HEK293 (cell line): ENCODE data around the gene STRIT1.

Experiments used
- CTCF ChIA-PET: fragments of 350-600 bp; formaldehyde crosslinking; extraction: SDS; loops from one replicate; lab custom pipeline; 2021; ENCODE audit warnings: antibody characterized with exemption; lab: Yijun Ruan, JAX
- POLR2A ChIA-PET: fragments of 300-600 bp; formaldehyde crosslinking; extraction: SDS; loops from one replicate; lab custom pipeline; 2020; ENCODE audit warnings: antibody characterized with exemption, inconsistent platforms; lab: Yijun Ruan, JAX
- H3K27ac ChIP-seq: fragments of 200-500 bp; sonication (Bioruptor generic); 2 replicates; pipeline ENCODE4 v1.5.1; 2014; ENCODE audit warnings: low read depth, low read length, control low read depth, inconsistent platforms; ENCODE audit errors: extremely low read depth
- H3K36me3 ChIP-seq, 2 experiments: fragments of 200-500 bp in 1 of 2; sonication (Bioruptor generic) in 1 of 2; 1 replicate in 1 of 2; 2 replicates in 1 of 2; pipeline ENCODE4 v1.5.1; 2014 to 2017; ENCODE audit warnings: inconsistent platforms in 2 of 2, low read length in 2 of 2; ENCODE audit not compliant: control insufficient read depth in 2 of 2, insufficient read depth in 1 of 2
- H3K4me1 ChIP-seq: fragments of 200-500 bp; sonication (Bioruptor generic); 2 replicates; pipeline ENCODE4 v1.5.1; 2014; ENCODE audit warnings: mild to moderate bottlenecking, low read length, inconsistent platforms; ENCODE audit not compliant: control insufficient read depth, insufficient read depth
- H3K4me3 ChIP-seq: 2 replicates; pipeline ENCODE4 v1.5.1; 2011; ENCODE audit warnings: low read depth, mild to moderate bottlenecking, control low read depth, low read length, moderate library complexity
- H3K9me3 ChIP-seq: fragments of 200-500 bp; sonication (Bioruptor generic); 2 replicates; pipeline ENCODE4 v1.5.1; 2014; ENCODE audit warnings: low read depth, low read length, inconsistent platforms; ENCODE audit not compliant: control insufficient read depth, insufficient read depth
- HOXC10 ChIP-seq: sonication (generic); formaldehyde crosslinking; IDR thresholded peaks from 2 replicates; pipeline ENCODE4 v1.8.1; 2023; ENCODE audit warnings: mild to moderate bottlenecking, missing genetic modification reagents
- PRDM1 ChIP-seq: fragments of 450-650 bp; formaldehyde crosslinking; IDR thresholded peaks from 2 replicates; pipeline ENCODE4; 2016; ENCODE audit warnings: missing biosample characterization, missing genetic modification characterization
- PRDM2 ChIP-seq: fragments of 450-650 bp; formaldehyde crosslinking; IDR thresholded peaks from 2 replicates; pipeline ENCODE4 v1.5.1; 2016; ENCODE audit warnings: missing biosample characterization, missing genetic modification characterization, borderline replicate concordance
- RBAK ChIP-seq: fragments of 450-650 bp; formaldehyde crosslinking; IDR thresholded peaks from 2 replicates; pipeline ENCODE4 v1.5.1; 2016; ENCODE audit warnings: missing biosample characterization, missing genetic modification characterization
- SCRT2 ChIP-seq: fragments of 450-650 bp; formaldehyde crosslinking; IDR thresholded peaks from 2 replicates; pipeline ENCODE4 v1.5.1; 2016; ENCODE audit warnings: missing biosample characterization, missing genetic modification characterization
- SP2 ChIP-seq: fragments of 450-650 bp; formaldehyde crosslinking; IDR thresholded peaks from 2 replicates; pipeline ENCODE4 v1.5.1; 2016; ENCODE audit warnings: missing biosample characterization, missing genetic modification characterization
- ZBTB1 ChIP-seq: fragments of 450-650 bp; formaldehyde crosslinking; IDR thresholded peaks from 2 replicates; pipeline ENCODE4 v1.5.1; 2016; ENCODE audit warnings: missing biosample characterization, missing genetic modification characterization
- ZBTB10 ChIP-seq: fragments of 450-650 bp; formaldehyde crosslinking; IDR thresholded peaks from 2 replicates; pipeline ENCODE4 v1.5.1; 2016; ENCODE audit warnings: missing biosample characterization, missing genetic modification characterization
- ZNF16 ChIP-seq: fragments of 450-650 bp; formaldehyde crosslinking; IDR thresholded peaks from 2 replicates; pipeline ENCODE4 v1.5.1; 2016; ENCODE audit warnings: low read depth, missing biosample characterization, missing genetic modification characterization
- ZNF529 ChIP-seq: fragments of 450-650 bp; formaldehyde crosslinking; IDR thresholded peaks from 2 replicates; pipeline ENCODE4 v1.5.1; 2017; ENCODE audit warnings: missing genetic modification characterization, missing biosample characterization; ENCODE audit not compliant: insufficient replicate concordance
- ZNF544 ChIP-seq: fragments of 450-650 bp; formaldehyde crosslinking; IDR thresholded peaks from 2 replicates; pipeline ENCODE4 v1.5.0; 2017; ENCODE audit warnings: missing biosample characterization, missing genetic modification characterization
- ZNF610 ChIP-seq: fragments of 450-650 bp; formaldehyde crosslinking; IDR thresholded peaks from 2 replicates; pipeline ENCODE4 v1.5.1; 2016; ENCODE audit warnings: missing biosample characterization, missing genetic modification characterization, borderline replicate concordance
- ZNF623 ChIP-seq: fragments of 450-650 bp; formaldehyde crosslinking; IDR thresholded peaks from 2 replicates; pipeline ENCODE4 v1.5.1; 2016; ENCODE audit warnings: missing biosample characterization, missing genetic modification characterization
- ZNF658 ChIP-seq: fragments of 450-650 bp; formaldehyde crosslinking; IDR thresholded peaks from 2 replicates; pipeline ENCODE4; 2016; ENCODE audit warnings: missing biosample characterization, missing genetic modification characterization
- ZNF670 ChIP-seq: fragments of 450-650 bp; formaldehyde crosslinking; IDR thresholded peaks from 2 replicates; pipeline ENCODE4 v1.5.1; 2016; ENCODE audit warnings: missing biosample characterization, missing genetic modification characterization, low read depth
- ZNF776 ChIP-seq: fragments of 450-650 bp; formaldehyde crosslinking; IDR thresholded peaks from 2 replicates; pipeline ENCODE4 v1.5.0; 2017; ENCODE audit warnings: missing biosample characterization, missing genetic modification characterization, borderline replicate concordance
- ZSCAN16 ChIP-seq: fragments of 450-650 bp; formaldehyde crosslinking; IDR thresholded peaks from 2 replicates; pipeline ENCODE4 v1.5.1; 2016; ENCODE audit warnings: missing biosample characterization, missing genetic modification characterization
- ZSCAN30 ChIP-seq: fragments of 450-650 bp; IDR thresholded peaks from 2 replicates; pipeline ENCODE4 v1.5.1; 2018; ENCODE audit warnings: missing biosample characterization, mild to moderate bottlenecking, missing genetic modification characterization, moderate library complexity
- TF ChIP-seq, protein P1 (sequence below): fragments of 450-650 bp; formaldehyde crosslinking; IDR thresholded peaks from 2 replicates; pipeline ENCODE4 v1.5.1; 2016; ENCODE audit warnings: missing biosample characterization, missing genetic modification characterization

Gene STRIT1

GRCh38 chr3:155327430-155327829, 33.9 kb upstream of the STRIT1 start:
- no peaks in the 10 kb centered on the region for H3K9me3 ChIP-seq
- no peaks in the 10 kb centered on the region for H3K4me1 ChIP-seq
- CTCF ChIA-PET, result interaction anchor here (0.6 kb wide), 1 partner anchor 376 kb away, joined by 3 read pairs; no protein-coding TSS in a partner anchor
- no peak overlapping the region for H3K4me3 ChIP-seq
- TF ChIP-seq ZNF529 (tag by site-specific recombination) (no peak), ZNF623 (tag by site-specific recombination) (no peak)
- POLR2A ChIA-PET, result no interaction called here
- no peaks in the 10 kb centered on the region for H3K36me3 ChIP-seq
- no peak overlapping the region for H3K27ac ChIP-seq

DNA sequence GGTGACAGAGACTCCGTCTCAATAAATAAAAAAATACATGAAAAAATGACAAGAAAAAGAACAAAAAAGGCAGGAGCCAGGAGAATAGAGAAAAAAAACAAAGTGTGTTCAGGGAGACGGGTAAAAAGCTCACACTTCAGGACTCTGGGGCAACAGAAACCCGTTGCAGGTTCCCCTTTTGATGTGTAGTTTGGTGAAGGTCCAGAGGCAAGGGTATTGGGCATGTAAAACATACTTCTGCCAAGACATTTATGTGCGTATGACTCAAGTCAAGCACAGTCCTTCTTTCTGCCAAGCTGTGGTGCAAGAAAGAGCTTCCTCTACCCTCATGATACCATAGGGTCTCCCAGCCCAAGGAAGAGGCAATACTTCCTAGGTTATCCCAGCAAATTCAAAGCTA, 33.4 kb upstream of the STRIT1 start:
- Histone ChIP-seq H3K27ac (no peak overlapping the region), H3K9me3 (no peaks in the 10 kb centered on the region), H3K36me3 (no peaks in the 10 kb centered on the region), H3K4me1 (no peaks in the 10 kb centered on the region), H3K4me3 (no peak overlapping the region)
- ChIA-PET POLR2A (no interaction called here), CTCF (interaction anchor here (0.6 kb wide), 2 partner anchors 377 to 614 kb away, joined by 3 read pairs; no protein-coding TSS in a partner anchor)
- no peak for TF ChIP-seq PRDM2 (tag by site-specific recombination)
- no peak for TF ChIP-seq SCRT2 (tag by site-specific recombination)
- TF ChIP-seq ZNF670 (tag by site-specific recombination), result no peak
- TF ChIP-seq ZNF16 (tag by site-specific recombination), result no peak
- no peak for TF ChIP-seq PRDM1 (tag by site-specific recombination)
- TF ChIP-seq ZSCAN16 (tag by site-specific recombination), result no peak
- no peak for TF ChIP-seq ZBTB10 (tag by site-specific recombination)
- no peak for TF ChIP-seq ZNF776 (tag by site-specific recombination)
- TF ChIP-seq ZNF658 (tag by site-specific recombination), result no peak
- TF ChIP-seq RBAK (tag by site-specific recombination), result no peak

GRCh38 chr3:155326244-155326643, 32.8 kb upstream of the STRIT1 start:
- TF ChIP-seq, protein P1, sequence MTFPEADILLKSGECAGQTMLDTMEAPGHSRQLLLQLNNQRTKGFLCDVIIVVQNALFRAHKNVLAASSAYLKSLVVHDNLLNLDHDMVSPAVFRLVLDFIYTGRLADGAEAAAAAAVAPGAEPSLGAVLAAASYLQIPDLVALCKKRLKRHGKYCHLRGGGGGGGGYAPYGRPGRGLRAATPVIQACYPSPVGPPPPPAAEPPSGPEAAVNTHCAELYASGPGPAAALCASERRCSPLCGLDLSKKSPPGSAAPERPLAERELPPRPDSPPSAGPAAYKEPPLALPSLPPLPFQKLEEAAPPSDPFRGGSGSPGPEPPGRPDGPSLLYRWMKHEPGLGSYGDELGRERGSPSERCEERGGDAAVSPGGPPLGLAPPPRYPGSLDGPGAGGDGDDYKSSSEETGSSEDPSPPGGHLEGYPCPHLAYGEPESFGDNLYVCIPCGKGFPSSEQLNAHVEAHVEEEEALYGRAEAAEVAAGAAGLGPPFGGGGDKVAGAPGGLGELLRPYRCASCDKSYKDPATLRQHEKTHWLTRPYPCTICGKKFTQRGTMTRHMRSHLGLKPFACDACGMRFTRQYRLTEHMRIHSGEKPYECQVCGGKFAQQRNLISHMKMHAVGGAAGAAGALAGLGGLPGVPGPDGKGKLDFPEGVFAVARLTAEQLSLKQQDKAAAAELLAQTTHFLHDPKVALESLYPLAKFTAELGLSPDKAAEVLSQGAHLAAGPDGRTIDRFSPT (tag by site-specific recombination), result no peak
- TF ChIP-seq ZNF544 (tag by site-specific recombination) (no peak), ZNF610 (no peak), ZSCAN30 (no peak), ZBTB1 (no peak), SP2 (tag by site-specific recombination) (no peak), HOXC10 (CRISPR knock-in tag) (no peak)
- TF ChIP-seq, all 188 proteins: peak for 0
- Histone ChIP-seq H3K9me3 (no peaks in the 10 kb centered on the region), H3K36me3 (no peaks in the 10 kb centered on the region), H3K27ac (no peak overlapping the region), H3K4me3 (no peak overlapping the region), H3K4me1 (no peaks in the 10 kb centered on the region)
- ChIA-PET POLR2A (no interaction called here), CTCF (interaction anchor here (0.6 kb wide), 1 partner anchor 614 kb away, joined by 3 read pairs; no protein-coding TSS in a partner anchor)
